GM12892 (cell line): ENCODE measurements around the gene MOG.

Experiments
- POLR2A ChIP-seq: IDR thresholded peaks from 2 replicates; pipeline ENCODE4 v1.6.1; 2011; ENCODE audit warnings: low read depth, low read length, control low read depth
- POLR2AphosphoS5 ChIP-seq: IDR thresholded peaks from 2 replicates; pipeline ENCODE4 v1.6.1; 2011; ENCODE audit warnings: low read depth, low read length, control low read depth
- TAF1 ChIP-seq: IDR thresholded peaks from 2 replicates; pipeline ENCODE4 v1.6.1; 2011; ENCODE audit warnings: low read depth, mild to moderate bottlenecking, control low read depth, low read length, borderline replicate concordance

- TF ChIP-seq POLR2AphosphoS5 (no peak), POLR2A (no peak), TAF1 (no peak)
These were observed 25.6 kb upstream of the MOG start for GRCh38 chr6:29631209-29631810.
